Stimulated activated CD4-positive, alpha-beta T cell treated with anti-CD3 and anti-CD28 coated beads, Interleukin-4, amount 100 ng/mL, for 24 hours (primary cell): ENCODE measurements around the gene KRTAP5-5.
"Not testable (repeated sequence)": the region's sequence is repeated elsewhere in the genome, so short reads cannot be mapped to it uniquely, and the experiment has no call there.

Source experiments
- DNase-seq: peaks from one replicate; pipeline ENCODE4 v3.0.0-alpha.2; 2020

KRTAP5-5 gene

DNA sequence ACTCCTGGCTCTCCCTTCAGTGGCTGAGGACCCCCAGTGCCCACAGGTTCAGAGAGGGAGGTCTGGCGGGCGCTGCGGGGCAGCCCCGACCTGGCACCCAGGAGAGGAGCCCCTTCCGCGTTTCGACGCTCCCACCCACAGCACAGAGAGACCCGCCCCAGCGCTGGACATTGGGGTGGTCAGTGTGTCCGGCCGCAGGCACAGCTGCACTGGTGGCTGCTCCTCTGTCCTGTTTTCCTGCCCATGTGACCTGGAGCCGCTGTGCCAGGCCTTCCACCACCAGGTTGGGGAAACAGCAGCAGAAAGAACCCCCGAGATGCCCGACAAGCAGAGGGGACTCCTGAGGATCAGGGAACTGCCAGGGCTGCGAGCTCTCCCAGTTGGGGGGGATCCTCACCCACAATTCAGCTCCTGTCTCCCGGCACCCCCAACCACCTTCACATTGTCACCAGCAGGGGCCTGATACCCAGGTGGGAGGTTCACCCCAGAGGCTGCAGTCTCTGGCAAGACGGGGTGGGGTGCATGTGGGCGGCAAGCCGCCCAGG, 13.6 kb downstream of the KRTAP5-5 start:
- no peak for DNase-seq

DNA sequence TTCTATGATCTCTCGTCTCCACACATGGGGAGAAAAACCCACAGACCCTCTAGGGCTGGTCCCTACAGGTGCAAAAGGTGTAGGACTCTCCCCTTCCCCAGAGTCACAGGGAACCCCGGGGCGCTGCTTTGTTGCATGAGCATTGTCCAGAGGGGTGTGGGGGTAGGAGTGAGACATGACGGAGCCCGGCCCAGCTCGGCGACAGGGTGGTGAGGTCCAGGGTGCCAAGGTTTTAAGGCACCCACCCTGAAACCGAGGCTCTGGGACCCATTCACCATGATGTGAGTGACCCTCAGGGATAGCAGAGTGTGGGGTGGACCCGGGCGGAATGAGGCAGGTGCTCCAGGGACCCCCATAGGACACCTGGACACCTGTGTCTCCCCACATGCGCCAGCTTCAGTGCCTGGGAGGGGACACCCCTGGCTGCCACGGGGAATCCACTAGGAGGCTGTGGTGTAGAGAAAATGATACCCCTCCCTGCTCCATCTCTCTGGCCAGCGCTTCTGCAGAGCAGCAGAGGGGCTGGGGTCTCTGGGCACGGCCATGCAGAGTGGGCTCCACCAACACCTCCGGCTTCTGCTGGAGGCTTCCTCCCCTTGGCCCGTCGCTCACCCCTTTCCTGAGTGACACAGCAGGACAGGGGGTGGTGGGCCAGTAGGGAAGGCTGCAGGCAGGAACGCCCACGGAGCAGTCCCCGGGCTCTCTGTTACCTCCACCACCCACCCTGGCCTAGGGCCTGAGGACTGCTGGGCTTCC, 15.2 kb downstream of the KRTAP5-5 start:
- DNase-seq: no peak

DNA sequence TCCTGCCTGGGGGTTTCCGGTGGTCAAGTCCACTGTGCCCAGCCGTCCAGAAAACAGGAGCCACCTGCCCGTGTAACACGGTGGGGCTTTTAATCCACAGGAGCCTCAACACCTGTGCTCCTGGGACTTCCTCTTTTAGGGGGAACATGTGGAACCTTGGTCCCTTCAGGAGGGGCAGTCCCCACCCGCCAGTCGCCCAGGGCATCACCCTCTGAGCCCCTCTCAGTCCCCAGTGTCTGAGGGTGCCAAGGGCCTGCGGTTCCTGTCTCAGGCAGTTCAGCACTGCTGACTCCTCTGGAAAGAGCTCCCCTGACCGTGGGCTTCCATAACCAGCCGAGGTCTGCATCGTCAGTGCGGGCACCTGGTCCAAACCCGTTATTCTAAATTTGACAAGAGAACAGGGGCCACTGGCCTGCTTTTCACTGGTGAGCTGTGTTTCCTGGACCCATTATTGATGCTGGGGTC, 15.8 kb downstream of the KRTAP5-5 start:
- no peak for DNase-seq

DNA sequence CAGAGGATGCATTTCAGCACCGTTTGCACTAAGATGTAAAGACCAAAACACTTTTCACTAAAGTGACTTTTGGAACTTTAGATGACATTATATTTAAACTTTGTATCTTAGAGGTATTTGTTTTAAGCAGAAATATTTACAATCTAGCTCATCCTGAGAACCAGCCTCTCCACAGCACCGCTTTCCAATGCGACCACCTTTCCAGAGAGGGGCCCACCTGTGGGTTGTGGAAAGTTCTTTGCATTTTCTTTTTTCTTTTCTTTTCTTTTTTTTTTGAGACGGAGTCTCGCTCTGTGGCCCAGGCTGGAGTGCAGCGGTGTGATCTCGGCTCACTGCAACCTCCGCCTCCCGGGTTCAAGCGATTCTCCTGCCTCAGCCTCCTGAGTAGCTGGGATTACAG, 17.0 kb downstream of the KRTAP5-5 start:
- DNase-seq: not testable (repeated sequence)

DNA sequence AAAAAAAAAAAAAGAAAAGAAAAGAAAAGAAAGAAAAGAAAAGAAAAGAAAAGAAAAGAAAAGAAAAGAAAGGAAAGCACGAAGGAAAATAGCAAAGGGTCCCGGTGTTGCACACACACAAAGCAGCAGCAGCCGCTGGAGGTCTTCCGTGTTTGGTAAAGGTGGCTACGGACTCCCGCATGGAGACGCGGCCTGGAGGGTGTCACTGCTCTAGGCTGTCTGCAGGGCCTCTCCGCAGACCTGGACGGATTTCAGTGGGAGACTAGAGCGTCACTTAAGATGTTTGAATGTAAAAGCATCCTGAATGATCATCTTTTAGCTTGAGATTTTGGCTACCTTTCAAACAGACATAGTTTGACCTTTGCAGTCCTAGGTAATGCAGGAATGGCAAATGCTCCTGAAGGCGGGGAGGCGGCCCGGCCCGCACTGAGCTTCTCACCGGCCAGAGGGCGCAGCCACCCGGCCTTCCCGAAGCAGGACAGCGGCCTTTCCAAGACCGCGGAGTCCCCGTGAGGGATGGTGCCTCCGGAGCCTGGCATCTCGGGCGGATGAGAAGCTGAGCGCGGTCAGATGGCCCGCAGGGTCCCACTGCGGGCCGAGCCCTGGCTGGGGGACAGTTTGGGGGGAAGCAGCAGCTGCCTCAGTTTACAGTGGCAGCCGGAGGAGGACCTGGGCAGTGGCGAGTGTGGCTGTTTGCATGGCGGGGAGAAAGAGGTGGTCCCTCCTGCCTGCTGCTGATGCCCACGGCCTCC, 18.5 kb downstream of the KRTAP5-5 start:
- no peak for DNase-seq

DNA sequence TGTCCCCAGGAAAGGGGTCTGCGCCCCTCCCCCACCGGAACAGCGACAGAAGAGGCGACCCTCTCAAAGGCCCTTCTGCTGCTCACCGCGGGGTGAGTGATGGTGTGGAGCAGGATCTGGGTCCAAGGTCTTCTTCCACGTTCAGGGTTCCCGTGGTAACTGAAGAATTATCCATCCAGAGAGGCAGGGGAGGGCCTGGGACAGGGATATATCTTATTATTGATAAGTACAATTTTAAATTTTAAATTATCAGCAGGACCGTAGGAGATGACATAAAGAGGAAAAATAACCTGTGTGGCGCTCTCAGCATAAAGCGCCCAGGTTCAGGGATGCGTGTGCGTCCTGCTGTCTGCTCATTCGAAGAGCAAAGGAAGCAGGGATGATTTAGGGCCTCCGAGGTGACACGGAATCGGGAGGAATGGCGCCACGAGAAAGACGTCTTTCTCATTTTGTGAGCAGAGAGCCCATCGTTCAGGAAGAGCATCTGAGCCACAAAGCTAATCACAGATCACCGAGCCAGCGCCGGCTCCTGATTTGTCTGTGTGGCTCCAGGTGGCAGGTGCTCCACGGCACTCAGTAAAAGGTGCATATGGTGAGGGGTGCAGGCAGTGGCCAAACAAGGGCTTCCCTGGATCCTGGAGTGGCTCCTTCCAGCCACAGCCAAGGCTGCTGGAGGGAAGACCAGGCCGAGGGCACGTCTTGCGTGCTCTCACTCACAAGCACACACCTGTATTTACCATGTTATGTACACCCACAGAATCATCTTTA, 19.3 kb downstream of the KRTAP5-5 start:
- no peak for DNase-seq

DNA sequence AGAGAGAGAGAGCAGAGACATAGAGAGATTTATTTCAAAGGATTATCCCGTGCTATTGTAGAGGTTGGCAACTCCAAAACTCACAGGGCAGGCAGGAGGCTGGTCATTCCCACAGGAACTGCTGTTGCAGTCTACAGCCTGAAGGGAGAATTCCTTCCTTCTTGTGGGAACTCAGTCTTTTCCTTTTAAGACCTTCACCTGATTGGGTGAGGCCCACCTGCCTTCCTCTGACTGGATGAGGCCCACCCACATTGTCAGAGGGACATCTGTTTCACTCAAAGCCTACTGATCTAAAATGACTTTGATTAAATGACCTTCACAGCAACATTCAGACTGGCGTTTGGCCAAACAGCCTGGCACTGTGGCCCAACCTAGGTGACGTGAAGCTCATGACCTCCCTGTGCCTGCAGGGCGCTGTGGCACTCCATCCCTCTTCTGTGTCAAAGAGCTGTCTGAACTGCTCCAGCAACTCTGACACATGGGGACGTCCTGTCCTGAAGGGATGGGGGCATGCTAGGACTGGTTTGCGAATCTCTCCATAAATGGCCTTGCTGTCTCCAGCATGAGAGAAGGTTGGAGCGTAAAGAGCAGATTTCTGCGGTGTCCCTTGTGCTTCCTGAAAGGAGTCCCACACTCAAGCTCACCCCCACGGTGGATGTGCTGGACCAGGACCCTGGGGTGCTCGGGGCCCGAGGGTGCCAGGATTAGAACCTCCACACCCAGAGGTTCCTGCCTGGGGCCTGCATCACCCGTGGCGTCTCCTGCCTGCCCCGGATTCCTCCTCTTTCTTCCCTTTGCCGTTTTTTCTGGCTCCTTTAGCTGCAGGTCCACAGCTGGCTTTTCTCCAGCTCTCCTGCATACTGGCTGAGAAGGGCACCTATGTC, 20.7 kb downstream of the KRTAP5-5 start:
- DNase-seq: no peak

DNA sequence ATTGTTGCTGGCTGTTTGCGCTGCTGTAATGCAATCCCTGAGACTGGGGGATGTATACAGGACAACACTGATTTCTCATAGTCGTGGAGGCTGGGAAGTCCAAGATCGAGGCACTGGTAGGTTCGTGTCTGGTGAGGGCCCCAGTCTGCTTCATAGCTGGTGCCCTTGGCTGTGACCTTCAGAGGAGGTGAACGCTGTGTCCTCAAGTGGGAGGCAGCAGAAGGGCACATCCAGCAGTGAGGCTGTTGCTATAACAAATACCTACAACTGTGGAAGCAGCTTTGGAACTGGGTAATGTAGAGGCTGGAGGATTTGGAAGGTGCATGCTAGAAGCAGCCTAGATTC, 21.3 kb downstream of the KRTAP5-5 start:
- DNase-seq: no peak

DNA sequence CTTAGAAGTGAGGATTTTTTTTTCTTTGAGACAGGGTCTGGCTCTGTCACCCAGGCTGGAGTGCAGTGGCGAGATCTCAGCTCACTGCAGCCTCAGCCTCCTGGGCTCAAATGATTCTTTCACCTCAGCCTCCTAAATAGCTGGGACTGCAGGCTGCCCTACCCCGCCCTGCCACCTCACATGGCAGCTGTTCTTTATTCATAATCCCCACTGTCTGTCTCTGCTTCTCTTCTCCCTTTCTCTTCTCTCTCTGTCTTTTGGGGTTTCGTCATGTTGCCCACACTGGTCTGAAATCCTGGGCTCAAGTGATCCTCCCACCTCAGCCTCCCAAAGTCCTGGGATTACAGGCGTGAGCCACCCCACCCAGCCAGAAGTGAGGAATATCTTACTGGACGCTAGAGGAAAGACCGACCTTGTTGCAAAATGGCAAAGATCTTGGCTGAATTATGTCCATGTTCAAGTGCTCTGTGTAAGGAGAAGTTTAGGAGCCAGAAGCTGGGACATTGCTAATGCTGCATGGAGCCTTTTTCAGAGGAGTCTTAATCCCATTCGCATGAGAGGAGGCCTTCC, 21.9 kb downstream of the KRTAP5-5 start:
- no peak for DNase-seq

DNA sequence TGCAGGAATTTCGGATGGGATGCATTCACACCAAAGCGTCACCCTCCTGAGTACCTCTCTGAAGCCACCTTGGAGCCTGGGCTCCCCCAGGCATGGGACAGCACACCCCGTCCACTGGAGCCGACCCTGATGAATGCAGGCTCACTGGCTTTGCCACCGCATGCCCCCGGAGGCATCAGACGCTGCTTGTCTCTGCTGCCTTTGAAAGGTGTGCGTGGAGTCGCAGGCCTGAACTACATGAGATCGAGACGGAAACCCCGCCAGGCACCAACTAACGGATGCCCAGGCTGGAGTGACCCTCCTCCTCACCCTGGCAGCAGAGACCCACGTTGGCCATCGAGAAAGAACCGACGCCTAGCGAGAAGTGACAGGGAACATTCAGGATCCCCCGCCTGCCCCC, 22.5 kb downstream of the KRTAP5-5 start:
- DNase-seq: no peak

DNA sequence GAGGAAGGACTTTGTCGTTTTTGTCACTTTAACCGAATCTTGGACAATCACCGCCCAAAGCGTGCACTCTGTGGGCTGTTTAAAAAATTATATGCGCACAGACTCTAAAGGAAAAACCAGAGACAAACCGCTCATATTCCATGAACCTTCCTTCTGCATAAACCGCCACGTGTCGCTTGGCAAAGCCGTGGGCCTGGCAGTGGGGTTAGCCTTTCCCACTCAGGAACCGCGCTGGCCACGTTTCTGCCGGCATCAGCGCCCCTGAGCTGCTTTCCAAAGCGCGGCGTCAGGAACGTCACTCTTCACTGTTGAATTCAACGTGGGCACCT, 22.8 kb downstream of the KRTAP5-5 start:
- no peak for DNase-seq

DNA sequence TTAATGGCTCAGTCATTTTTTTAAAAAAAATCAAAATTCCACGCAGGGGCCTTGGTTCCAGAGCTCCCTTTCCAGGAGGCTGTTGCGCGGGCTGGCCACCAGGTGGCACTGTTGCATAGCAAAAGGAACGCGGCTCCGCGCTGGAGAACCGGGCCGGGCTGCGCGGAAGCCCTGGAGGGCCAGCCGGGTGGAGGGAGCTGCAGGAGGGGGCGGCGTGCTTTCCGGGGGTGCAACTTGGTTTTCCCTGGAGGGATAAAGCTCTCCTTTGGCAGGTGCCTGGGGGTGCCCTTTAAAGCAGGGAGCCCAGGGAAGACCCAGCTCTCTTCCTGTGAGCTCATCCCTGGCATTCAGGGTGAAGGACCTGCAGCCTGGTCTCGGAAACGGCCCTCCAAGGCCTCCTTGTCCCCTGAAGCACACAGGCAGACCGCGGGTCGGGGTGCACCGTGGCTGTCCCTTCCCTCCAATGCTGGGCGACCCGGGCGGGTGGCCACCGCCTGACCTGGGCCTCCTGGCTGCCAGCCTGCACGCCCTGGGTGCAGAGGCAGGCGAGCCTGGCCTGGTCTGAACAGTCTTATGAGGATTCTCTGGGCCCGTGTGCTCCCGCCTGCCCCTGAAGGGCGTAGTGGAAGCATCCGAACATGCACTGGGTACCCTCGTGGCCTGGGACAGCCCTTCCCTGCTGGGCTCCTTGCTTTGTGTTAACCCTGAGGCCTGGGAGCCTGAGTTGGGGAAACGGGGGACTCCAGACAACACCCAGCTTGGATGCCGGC, 23.4 kb downstream of the KRTAP5-5 start:
- peak; percentile 82 for DNase-seq

DNA sequence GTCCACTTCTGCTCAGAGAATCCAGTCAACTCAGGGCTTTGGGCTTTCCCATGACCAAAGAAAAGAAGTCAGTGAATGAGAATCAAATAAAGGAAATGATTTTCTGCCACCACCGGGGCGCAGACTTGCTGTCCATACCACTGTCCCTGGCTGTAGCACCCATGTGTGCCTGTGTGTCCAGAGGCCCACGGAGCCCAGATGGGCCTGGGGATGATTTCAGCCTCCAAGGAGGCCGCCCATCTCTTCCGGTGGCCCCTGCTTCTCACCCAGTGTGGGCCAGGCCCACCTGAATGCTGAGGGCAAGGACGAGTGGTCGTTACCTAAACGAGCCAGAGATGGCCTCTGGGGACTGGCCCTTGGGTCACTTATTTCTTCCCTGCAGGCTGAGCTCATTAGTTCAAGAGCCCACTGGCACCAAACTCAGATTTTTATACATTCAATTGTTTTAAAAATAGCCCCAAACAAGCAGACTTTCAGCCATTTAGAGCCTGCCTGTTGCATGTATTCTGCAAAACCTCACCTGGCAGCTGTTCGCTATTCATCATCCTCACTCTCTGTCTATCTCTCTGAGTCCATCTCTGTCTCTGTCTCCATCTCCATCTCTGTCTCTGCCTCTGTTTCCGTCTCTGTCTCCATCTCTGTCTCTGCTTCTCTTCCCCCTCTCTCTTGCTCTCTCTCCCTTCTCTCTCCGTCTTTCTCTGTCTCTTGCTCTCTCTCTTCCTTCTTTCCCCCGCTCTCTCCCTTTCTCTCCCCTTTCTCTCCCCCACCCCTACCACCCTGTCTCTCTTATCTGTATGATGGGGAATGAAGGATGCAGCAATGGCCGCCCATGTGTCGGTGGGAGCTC, 24.2 kb downstream of the KRTAP5-5 start:
- DNase-seq: no peak

DNA sequence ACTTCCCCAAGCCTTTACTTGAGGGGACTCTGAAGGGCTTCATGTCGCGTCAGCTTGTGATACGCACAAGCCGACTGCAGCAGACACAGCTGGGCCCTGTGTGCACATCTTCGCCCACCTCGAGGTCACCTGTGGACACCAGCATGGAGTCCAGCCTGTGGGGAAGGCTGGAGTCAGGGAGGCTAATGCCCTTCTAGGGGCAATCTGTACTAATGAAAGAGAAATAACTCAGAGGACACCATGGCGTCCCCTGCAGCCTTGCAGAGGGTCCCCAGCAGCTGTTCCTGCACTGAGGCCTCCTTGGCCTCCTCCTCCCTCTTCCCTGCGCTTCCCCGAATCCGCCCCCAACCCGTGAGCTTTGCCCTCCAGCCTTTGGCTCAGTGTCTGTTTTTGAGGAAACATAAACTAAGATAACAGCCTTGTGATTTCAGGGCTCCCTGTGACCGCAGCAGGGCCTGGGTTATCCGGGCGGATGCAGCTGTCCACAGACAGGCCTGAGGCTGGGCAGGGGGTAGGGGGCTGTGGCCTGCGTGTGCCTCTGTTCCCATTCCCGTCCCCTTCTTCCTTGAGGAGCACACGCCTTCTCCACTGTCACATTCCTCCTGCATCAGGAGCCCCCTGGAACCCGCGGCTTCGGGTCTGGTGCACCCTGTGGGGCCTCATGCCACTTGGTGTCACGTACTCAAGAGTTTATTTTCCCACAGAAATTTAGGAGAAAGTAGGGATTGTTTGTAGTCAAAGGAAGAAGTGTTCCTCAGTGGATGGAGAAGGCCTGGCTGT, 25.0 kb downstream of the KRTAP5-5 start:
- no peak for DNase-seq

DNA sequence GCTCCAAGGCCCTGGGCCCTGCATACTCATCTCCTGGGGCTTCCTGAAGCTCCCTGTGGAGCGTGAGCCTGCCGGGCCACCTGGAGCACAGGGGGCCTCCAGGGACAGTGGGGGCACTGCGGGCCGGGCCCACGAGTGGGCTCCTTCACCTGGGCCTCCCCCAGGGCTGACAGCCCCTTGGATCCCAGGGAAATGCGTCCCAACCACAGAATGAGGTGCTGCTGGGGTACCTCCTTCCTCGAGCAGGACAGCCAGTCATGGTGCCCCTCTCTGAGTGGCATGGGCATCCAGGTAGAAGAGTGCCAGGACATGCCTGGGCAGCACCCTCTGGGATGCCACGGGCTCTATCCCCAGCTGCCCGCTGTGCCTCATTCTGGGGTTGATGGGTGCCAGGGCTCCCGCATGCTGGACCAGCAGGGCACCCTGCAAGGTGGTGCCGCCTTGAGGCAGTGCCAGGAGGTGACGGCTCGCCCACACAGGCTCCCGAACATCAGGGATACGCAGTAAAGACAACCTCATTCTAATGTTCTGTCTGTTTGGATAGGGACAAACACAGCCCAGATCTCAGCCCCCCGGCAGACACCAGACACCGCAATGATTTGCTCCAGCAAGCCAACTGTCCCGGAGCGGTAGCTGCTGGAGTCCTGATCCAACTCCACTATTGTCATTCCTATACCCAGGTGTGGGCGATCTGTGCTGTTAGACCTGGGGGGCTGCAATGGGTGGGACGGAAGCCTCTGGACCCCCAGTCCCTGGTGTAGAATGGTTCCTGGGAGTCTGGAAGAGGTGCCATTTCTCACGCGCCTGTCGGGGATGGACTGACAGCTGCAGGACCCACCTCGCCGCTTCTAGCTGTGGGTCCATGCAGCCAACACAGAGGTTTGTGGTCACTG, 25.8 kb downstream of the KRTAP5-5 start:
- DNase-seq: no peak

DNA sequence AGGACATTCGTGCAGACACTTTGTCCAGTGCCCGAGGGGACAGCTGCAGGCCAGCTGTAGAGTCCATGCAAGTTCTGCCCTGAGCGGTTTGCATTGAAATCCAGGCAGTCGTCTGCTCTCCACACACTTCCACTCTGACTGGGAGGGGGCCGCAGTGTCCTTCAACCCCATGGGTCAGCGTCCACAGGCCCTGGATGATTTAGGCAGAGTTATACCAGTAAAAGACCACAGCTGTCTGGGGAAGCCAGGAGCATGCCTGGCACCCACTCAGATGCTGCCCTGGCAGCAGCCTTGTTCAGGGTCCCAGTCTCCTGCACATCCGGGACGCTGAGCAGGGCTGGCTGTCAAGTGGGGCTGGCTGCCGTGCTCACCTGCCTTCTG, 26.5 kb downstream of the KRTAP5-5 start:
- no peak for DNase-seq

DNA sequence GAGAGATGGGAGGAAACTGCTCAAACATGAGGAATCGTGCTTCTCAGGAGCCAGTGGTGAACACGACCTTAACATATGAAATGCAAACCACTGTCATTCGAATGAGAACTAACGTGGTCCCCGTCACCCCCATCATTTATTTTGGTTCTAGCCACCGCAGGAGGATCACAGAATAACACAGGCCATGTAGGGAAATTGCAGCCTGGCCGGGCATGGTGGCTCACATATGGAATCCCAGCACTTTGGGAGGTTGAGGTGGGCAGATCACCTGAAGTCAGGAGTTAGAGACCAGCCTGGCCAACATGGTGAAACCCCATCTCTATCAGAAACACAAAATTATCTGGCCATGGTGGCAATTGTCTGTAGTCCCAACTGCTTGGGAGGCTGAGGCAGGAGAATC, 27.1 kb downstream of the KRTAP5-5 start:
- DNase-seq: no peak

DNA sequence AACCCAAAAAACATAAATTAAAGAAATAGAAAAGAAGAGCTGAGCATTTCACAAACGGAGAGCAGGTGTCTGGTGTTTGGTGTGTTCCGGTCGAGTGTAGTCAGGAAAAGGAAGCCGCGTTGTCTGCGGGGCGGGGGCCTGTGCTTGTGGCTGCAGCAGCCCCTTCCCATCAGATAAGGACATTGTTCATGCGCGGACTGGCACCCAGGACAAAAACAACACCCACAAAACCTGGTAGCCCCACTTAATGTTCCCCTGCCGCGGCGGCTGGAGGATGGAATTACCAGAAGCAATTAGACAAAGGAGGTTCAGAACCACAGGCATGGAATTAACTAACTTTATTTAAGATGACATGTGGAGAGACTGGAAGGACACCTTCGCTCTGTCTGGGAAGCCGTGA, 29.9 kb downstream of the KRTAP5-5 start:
- DNase-seq: no peak
